Endothelial cell (in vitro differentiated cells): Measurements from ENCODE around the gene PACS1. TPM values are rescaled to one million over a fixed set of nuclear protein-coding genes. Genes with fewer than 3 reads are reported as not detected.
A peak's percentile ranks its signal among the peaks of the same experiment; 100 is the strongest.

Experiments used
- DNase-seq: peaks from one replicate; pipeline ENCODE4 v3.0.0; 2021; ENCODE audit warnings: low spot score
- H3K27ac Mint-ChIP-seq: one replicate; pipeline ENCODE4 v1.8.0; 2021; ENCODE audit warnings: mixed read lengths, inconsistent platforms; ENCODE audit not compliant: unreplicated experiment
- H3K27me3 Mint-ChIP-seq: one replicate; pipeline ENCODE4 v1.8.0; 2021; ENCODE audit warnings: mild to moderate bottlenecking, moderate library complexity, mixed read lengths, inconsistent platforms; ENCODE audit not compliant: unreplicated experiment
- H3K36me3 Mint-ChIP-seq: one replicate; pipeline ENCODE4 v1.8.0; 2021; ENCODE audit warnings: mild to moderate bottlenecking, low read depth, mixed read lengths, inconsistent platforms; ENCODE audit not compliant: unreplicated experiment
- H3K4me1 Mint-ChIP-seq: one replicate; pipeline ENCODE4 v1.8.0; 2021; ENCODE audit warnings: mild to moderate bottlenecking, mixed read lengths, inconsistent platforms; ENCODE audit not compliant: unreplicated experiment
- H3K4me3 Mint-ChIP-seq: one replicate; pipeline ENCODE4 v1.8.0; 2021; ENCODE audit warnings: mild to moderate bottlenecking, mixed read lengths, inconsistent platforms; ENCODE audit not compliant: unreplicated experiment
- H3K9me3 Mint-ChIP-seq: one replicate; pipeline ENCODE4 v1.8.0; 2021; ENCODE audit warnings: mixed read lengths, inconsistent platforms; ENCODE audit not compliant: unreplicated experiment
- CTCF ChIP-seq: fragments of 200-600 bp; sonication (generic); IDR thresholded peaks from one replicate; pipeline ENCODE4 v1.5.0; 2021; ENCODE audit warnings: antibody characterized with exemption; ENCODE audit not compliant: unreplicated experiment
- total RNA-seq: library from RNA; stranded (reverse); fragmentation: NEBNext Ultra II Directional; extraction: Animal tissue kit (Norgen Biotek cat#: 25700); gene quantifications from one replicate; pipeline ENCODE4 v1.2.1, GENCODE V29; 2021; ENCODE audit not compliant: unreplicated experiment

Gene PACS1
- total RNA-seq, 1 donor from 2014 or later: 114 TPM

DNA sequence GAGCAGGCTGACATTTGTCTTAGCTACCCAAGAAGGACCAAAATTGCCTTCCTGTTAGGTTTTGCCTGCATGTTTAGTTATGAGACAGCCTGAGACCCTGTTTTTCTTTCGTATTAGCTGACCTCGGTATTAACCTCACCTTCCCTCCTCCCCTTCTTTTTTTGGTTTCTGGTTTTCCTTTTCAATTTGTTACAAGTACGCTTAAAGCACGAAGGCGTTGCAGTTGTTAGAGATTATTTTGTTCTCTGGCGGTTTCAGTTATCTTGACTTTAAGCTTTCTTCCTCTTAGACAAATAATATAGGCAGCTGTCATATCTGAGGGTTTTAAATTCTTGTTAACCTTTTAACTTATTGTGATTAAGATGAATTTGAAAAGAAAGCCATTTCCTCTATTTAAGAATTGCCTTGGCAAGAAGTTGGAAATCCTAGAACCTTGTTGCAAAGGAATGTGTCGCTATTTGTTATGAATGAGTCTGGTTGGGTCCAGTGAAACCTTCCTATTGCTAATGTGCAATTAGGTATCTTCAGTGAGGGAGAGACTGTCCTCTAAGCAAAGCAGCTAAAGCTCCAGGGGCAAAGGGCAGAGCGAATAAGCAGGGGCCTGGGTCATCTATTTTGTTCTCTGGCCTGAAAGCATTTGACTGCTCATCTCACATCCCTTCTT, 45.7 kb downstream of the PACS1 start:
- Mint-ChIP-seq H3K27ac (no peak overlapping the region), H3K4me3 (no peak overlapping the region), H3K27me3 (peaks cover 5% of the 10 kb centered on the region), H3K9me3 (no peaks in the 10 kb centered on the region), H3K36me3 (no peaks in the 10 kb centered on the region), H3K4me1 (peaks cover 45% of the 10 kb centered on the region)
- DNase-seq: no peak
- no peak for TF ChIP-seq CTCF

GRCh38 chr11:66116576-66117361, 46.7 kb downstream of the PACS1 start:
- no peak for DNase-seq
- TF ChIP-seq CTCF: no peak
- no peak overlapping the region for H3K4me3 Mint-ChIP-seq
- no peak overlapping the region for H3K27ac Mint-ChIP-seq
- H3K27me3 Mint-ChIP-seq: peaks cover 5% of the 10 kb centered on the region
- peaks cover 4% of the 10 kb centered on the region for H3K36me3 Mint-ChIP-seq
- no peaks in the 10 kb centered on the region for H3K9me3 Mint-ChIP-seq
- peaks cover 43% of the 10 kb centered on the region for H3K4me1 Mint-ChIP-seq

DNA sequence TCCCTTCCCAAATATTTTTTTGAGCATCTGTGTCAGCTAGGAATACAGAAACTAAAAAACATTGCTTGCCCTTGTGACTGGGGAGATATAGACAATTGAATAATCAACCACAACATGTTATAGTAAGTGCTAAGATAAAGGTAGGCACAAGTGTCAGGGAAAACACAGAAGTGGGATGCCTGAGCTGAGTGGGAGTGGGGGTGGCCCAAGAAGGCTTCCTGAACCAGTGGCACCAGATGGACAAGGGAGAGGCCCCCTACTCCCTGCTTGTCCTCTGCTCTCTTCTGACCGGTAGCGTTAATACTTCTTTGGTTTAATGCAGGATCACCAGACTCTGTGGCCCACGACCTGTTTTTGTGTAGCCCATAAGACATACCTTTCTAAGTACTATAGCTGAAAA, 48.8 kb downstream of the PACS1 start:
- peak overlapping the region; percentile 81 for H3K27ac Mint-ChIP-seq
- no peak for TF ChIP-seq CTCF
- H3K4me1 Mint-ChIP-seq: peaks cover 33% of the 10 kb centered on the region
- DNase-seq: no peak
- H3K27me3 Mint-ChIP-seq: peaks cover 7% of the 10 kb centered on the region
- H3K9me3 Mint-ChIP-seq: no peaks in the 10 kb centered on the region
- H3K4me3 Mint-ChIP-seq: no peak overlapping the region
- H3K36me3 Mint-ChIP-seq: peaks cover 4% of the 10 kb centered on the region

DNA sequence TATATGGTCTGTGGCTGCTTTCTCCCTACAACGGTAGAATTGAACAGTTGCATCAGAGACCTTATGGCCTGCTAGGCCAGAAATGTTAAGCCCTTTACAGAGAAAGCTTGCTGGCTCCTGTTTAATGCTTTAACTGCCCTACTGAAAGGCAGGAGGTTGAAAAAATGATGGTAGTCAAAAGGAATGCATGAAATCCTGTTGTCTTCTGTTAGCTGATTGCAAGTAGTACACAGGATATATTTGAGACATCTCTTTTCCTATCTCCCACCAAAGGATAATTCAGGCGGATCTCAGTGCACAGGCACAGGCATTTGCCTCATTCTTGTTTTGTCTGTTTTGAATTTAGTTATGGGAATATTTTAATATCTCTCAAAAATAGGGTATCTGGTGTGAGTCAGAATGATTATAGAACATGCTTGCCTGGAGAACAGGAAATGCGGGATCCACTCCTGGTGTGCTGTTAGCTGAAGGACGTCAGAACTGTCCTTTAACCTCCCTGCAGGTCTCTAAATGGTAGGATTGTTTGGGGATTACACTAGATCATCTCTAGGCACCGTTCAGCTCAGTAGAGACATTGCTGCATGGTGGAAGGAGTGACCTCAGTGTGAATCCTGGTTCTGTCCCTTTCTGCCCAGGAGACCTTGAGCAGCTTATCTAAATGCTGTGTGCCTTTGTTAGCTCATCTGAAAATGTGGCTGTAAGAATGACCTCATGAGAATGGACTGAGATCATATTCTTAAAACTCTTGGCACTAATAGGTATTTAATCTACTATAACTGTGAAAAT, 49.5 kb downstream of the PACS1 start:
- Mint-ChIP-seq H3K27me3 (peaks cover 7% of the 10 kb centered on the region), H3K36me3 (peaks cover 4% of the 10 kb centered on the region), H3K9me3 (no peaks in the 10 kb centered on the region), H3K4me1 (peaks cover 33% of the 10 kb centered on the region), H3K4me3 (no peak overlapping the region), H3K27ac (peak overlapping the region; percentile 89)
- TF ChIP-seq CTCF: no peak
- DNase-seq: no peak
